Measurements from ENCODE around the gene TLL2.

The TLL2 gene

DNA sequence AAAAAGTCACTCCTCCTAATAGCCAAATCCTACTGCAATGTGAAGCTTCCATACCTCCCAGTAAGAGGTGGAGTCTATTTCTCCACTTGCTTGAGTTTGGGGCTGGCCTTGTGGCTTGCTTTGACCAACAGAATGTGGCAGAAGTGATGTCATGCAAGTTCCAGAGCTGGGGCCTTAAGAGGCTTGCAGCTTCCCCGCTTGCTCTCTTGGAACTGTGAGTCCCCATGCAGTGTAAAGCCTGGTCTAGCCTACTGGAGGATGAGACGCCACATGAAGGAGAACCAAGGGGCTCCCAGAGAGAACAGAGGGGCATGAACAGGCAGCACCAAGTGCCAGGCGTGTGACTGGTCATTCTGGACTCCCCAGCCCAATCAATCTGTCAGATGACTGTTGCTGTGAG lies 96.3 kb downstream of the TLL2 start:
- TF ChIP-seq, protein P1, sequence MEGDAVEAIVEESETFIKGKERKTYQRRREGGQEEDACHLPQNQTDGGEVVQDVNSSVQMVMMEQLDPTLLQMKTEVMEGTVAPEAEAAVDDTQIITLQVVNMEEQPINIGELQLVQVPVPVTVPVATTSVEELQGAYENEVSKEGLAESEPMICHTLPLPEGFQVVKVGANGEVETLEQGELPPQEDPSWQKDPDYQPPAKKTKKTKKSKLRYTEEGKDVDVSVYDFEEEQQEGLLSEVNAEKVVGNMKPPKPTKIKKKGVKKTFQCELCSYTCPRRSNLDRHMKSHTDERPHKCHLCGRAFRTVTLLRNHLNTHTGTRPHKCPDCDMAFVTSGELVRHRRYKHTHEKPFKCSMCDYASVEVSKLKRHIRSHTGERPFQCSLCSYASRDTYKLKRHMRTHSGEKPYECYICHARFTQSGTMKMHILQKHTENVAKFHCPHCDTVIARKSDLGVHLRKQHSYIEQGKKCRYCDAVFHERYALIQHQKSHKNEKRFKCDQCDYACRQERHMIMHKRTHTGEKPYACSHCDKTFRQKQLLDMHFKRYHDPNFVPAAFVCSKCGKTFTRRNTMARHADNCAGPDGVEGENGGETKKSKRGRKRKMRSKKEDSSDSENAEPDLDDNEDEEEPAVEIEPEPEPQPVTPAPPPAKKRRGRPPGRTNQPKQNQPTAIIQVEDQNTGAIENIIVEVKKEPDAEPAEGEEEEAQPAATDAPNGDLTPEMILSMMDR (conservative IDR thresholded peaks at IDR 0.05), result no peak
- H3K27ac ChIP-seq, result no peak overlapping the region

DNA sequence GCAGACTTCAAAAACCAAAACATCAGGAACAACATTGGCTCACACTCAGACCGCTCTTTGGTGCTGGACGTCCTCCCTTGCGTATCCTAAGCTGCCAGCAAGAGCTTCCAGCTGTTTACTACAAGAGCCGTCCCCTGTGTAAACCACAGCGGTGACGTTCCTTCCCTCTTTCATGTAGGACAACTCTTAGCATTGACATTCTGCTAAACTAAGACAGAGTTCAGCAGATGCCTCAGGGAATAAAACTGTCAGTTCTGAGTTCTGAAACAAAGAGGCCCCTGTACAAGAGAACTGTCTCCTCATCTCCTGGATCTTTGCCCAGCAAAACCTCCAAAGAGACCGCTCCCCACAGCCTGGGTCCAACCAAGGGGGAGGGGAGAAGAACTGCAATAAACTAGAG lies 97.1 kb downstream of the TLL2 start:
- TF ChIP-seq, protein P1 (conservative IDR thresholded peaks at IDR 0.05), result no peak
- no peak overlapping the region for H3K27ac ChIP-seq

DNA sequence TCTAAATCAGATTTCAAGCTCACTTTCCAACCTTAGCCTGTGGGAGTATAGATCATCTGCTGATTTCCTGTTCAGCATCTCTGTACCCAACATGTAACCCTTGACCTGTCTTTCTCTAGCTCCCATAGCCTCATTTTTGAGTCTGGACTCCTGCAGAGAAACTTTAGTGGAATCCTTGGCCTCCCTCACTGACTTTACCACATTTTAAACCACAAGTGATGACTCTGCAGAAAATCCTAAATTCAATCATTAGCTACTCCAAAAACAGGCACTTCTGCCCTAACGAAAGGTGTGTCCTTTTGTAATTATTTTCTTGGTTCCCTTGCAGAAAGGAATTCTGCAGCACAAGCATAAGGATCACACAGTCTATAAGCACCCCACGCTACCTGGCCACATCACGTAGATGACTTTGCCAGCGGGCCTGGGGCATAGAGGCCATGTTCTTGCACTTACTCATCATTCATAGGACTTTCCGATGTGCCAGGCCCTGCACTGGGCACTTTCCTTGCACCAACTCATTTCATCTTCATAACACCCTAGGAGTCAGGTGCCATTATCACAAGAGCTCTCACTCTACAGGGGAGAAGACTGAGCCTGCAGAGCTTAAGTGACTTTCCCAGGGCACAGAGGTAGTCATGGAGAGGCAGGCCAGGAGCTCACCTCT lies 97.7 kb downstream of the TLL2 start:
- TF ChIP-seq, protein P1 (conservative IDR thresholded peaks at IDR 0.05), result no peak
- H3K27ac ChIP-seq, result no peak overlapping the region

DNA sequence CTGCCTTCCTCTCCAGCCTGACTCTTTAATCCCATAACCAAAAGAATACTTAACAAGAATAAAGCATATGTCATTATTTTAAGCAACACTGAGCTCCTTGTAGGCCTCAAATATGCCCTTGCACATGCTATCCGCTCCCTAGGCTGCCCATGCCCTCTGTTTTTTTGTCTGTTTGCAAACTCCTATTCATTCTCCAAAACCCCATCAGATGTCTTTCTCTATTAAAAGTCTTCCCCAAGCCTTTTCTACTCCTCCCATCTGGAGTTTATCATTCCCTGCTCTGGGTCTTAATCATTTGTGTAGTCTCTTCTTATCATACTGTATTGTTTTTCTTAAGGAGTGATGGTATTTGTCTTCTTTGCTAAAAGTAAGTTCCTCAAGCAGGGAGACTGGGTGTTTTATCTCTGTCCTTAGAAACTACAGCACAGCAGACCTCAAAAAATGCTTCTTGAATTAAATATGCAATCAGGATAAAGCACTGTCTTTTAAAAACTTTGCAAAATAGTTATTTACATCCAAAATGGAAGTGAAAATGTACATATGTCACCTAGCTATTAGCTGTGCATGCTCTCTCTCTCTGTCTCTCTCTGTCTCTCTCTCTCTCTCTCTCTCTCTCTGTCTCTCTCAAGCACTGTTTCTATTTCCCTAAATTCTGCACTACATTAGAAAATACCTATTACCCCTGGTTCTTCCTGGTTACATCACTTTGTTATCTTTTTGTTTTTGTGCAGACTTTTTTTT lies 98.4 kb downstream of the TLL2 start:
- TF ChIP-seq, protein P1 (conservative IDR thresholded peaks at IDR 0.05), result no peak
- H3K27ac ChIP-seq, result no peak overlapping the region

DNA sequence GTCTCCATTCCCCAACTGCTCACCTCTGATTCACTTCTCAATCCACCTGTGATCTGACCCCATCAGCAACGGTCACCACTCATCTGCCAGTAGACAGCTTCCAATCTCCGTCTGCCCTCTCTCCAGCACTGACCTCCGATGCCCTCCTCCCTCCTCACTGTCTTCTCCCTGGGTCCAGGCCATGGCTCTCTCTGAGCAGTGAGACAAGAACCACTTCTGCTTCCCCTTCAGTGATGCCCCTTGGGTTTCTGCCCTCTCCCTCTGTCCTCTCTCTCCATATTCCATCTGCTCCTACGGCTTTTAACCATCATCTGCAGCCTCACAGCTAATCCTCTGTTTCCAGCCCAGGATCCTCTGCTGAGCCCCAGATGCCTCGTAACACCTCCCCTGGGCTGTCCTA lies 99.4 kb downstream of the TLL2 start:
- no peak overlapping the region for H3K27ac ChIP-seq
- TF ChIP-seq, protein P1 (conservative IDR thresholded peaks at IDR 0.05), result no peak

DNA sequence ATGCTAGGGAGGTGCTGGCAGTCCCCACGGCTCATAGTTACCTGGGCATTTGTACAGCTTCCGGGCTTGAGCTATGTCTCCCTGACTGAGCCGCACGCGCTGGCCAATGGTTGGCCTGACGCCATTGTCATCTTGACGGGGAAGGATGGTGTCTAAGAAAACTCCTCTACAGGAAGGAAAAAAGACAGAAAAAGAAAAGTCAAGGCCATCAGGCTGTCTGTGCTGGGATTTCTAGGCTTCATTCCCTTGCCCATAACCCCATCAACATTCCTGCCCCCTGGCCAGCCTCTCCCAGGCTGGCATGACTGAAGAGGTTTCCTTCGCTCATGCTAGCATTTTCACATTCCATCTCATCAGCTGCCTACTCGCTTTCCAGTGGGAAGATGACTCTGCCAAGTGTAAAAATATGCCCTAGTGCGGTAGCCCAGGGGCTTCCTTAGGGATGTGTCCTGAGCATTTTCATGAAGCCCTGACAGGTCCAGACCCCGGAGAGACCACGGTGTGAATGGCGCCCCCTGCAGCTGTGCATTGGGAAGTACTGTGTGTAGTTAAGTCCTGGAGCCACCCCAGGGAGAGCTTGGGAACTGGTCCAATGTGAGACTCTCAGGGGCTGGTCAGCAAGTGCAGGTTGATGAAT lies 100.5 kb downstream of the TLL2 start:
- TF ChIP-seq, protein P1 (conservative IDR thresholded peaks at IDR 0.05), result no peak

DNA sequence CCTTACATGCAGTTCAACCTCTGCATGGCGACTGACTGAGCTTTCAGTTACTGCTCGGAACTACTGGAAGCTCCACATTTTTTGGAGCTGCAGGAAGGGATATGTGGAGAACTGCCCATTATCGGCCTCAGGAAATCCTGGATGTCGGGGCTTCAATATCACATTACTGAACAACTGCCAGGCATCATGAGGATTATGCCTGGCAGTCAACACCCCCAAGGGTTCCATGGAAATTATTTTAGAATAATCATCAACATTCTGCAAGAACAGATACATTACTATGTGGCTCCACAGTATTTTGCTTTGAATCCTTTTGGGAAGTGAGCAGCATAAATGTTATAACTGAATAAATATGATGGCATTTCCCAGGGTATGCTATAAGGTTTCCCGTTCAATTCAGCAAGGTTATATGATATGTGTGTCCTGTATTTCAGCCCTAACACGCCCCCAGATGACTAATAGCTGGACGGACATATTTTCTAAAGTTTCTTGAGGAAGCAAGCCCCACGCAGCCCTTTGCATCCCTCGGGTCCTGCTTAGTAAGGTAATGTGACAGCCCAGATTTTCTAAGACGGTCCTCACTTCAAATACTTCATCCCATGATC lies 101.9 kb downstream of the TLL2 start:
- no peak overlapping the region for H3K27ac ChIP-seq
- TF ChIP-seq, protein P1 (conservative IDR thresholded peaks at IDR 0.05), result no peak

More for the DNA sequence above, 100.5 kb downstream of the TLL2 start:
- H3K27ac ChIP-seq, result no peak overlapping the region
